Measurements from ENCODE around the gene ZFYVE1. TPM values are rescaled to one million over a fixed set of nuclear protein-coding genes. Genes with fewer than 3 reads are reported as not detected.

The ZFYVE1 gene
- 10 to 100 TPM in 3 of 4 donors, 1 to 10 TPM in 1; 7.1 to 21.7 (median 17.5) TPM for total RNA-seq

DNA sequence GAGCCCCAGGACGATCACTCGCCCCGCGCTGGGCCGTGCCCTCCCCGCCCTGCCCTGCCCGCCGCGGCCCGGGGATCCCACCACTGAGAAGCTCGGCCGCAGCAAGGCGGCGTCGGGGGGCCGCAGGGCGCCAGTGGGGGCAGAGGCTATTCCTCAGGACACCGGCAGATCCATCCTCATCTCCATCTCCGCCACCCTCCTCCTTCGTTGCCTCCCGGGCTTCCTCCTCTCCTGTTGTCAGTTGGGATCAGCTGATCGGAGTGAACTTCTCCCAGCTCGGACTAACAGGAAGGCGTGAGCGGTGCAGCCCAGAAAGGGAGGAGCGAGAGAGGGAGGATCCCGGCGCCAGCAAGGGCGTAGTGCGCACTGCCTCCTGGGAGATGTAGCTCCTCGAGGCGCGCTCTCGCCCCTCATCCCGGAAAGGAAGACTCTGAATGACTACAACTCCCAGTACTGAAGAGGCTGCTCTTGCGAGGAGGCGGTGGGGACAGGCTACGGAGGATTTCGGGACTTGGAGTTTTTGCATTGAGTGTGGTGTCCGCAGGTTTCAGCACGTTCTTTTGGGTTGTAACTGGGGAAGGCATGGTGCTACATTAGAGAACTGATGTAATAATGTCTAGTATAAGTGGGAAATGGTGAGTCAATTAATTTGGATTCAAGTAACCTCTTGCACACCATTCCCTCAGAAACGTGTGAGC lies at the start of gene ZFYVE1:
TSS of gene ZFYVE1 (minus strand) at position 262 of the 698 bp plus-strand sequence. CDS start 2,598 bp downstream, outside the sequence.
- no peaks in the 10 kb centered on the region for H3K9me3 ChIP-seq
- H3K4me1 ChIP-seq, result peaks cover 0 to 50% (median 20%) of the 10 kb centered on the region in 4 donors
- peak; percentile 97 for DNase-seq
- H3K4me3 ChIP-seq, result peak within 1 kb of the TSS; percentile 71 to 91 (median 87)
- H3K27ac ChIP-seq, result peak within 1 kb of the TSS; percentile 85 to 95 (median 92)
- in situ Hi-C loops (cut with MboI; ENCODE audit: low pct_ligation_motif_present in 1 of 4, low pct_unique_long_range_greater_than_20kb in 1 of 4, low sequenced_read_pairs in 3 of 4) (no loop called here), intact Hi-C loops (cut with DNase I; ENCODE audit: low total_unique reads) (no loop called here)
- H3K27me3 ChIP-seq, result no peaks in the 10 kb centered on the region
- peaks cover 0 to 8% (median 0%) of the 10 kb centered on the region in 4 donors for H3K36me3 ChIP-seq
- 1 to 25% methylated on average over 1 to 26 of the region's 42 CpGs for WGBS, 2 donors (ENCODE audit: low coverage in 1 of 2)
- no peak for TF ChIP-seq EP300 (IDR thresholded peaks at IDR 0.05; ENCODE audit: low read depth)
- TF ChIP-seq CTCF (IDR thresholded peaks at IDR 0.05), result no peak
- peak; percentile 90 for TF ChIP-seq POLR2A (IDR thresholded peaks at IDR 0.05)
- peak; percentile 94 to 96 (median 94) for TF ChIP-seq POLR2AphosphoS5 (IDR thresholded peaks at IDR 0.05)

GRCh38 chr14:73069585-73069984 lies 42.7 kb upstream of the ZFYVE1 start:
- Histone ChIP-seq H3K4me3 (no peak overlapping the region), H3K36me3 (peaks cover 0 to 46% (median 12%) of the 10 kb centered on the region in 4 donors), H3K4me1 (peaks cover 0 to 8% (median 6%) of the 10 kb centered on the region in 4 donors), H3K27me3 (no peaks in the 10 kb centered on the region), H3K27ac (no peak overlapping the region), H3K9me3 (no peaks in the 10 kb centered on the region)
- no peak for TF ChIP-seq EP300 (IDR thresholded peaks at IDR 0.05; ENCODE audit: low read depth)
- no peak for TF ChIP-seq POLR2AphosphoS5 (IDR thresholded peaks at IDR 0.05)
- TF ChIP-seq CTCF (IDR thresholded peaks at IDR 0.05), result no peak
- intact Hi-C loops (cut with DNase I; ENCODE audit: low total_unique reads), result no loop called here
- DNase-seq, result no peak
- in situ Hi-C loops (cut with MboI; ENCODE audit: low pct_ligation_motif_present in 1 of 4, low pct_unique_long_range_greater_than_20kb in 1 of 4, low sequenced_read_pairs in 3 of 4), result no loop called here
- WGBS, 2 donors (ENCODE audit: low coverage in 1 of 2), result 95% methylated on average over 4 of the region's 4 CpGs; no CpG with 5 or more reads in 1 of the 2 donors

- WGBS, 2 donors (ENCODE audit: low coverage in 1 of 2), result 0% methylated on average over 14 to 27 of the region's 27 CpGs
- H3K27me3 ChIP-seq, result no peaks in the 10 kb centered on the region
- peaks cover 0 to 5% (median 2%) of the 10 kb centered on the region in 4 donors for H3K36me3 ChIP-seq
- peaks cover 0 to 41% (median 19%) of the 10 kb centered on the region in 4 donors for H3K4me1 ChIP-seq
- no peaks in the 10 kb centered on the region for H3K9me3 ChIP-seq
- in situ Hi-C loops (cut with MboI; ENCODE audit: low pct_ligation_motif_present in 1 of 4, low pct_unique_long_range_greater_than_20kb in 1 of 4, low sequenced_read_pairs in 3 of 4), result no loop called here
- DNase-seq, result no peak
- no peak for TF ChIP-seq POLR2A (IDR thresholded peaks at IDR 0.05)
- no peak for TF ChIP-seq EP300 (IDR thresholded peaks at IDR 0.05; ENCODE audit: low read depth)
- no peak for TF ChIP-seq CTCF (IDR thresholded peaks at IDR 0.05)
- TF ChIP-seq POLR2AphosphoS5 (IDR thresholded peaks at IDR 0.05), result no peak
- H3K4me3 ChIP-seq, result peak overlapping the region; percentile 57 to 90 (median 71)
- intact Hi-C loops (cut with DNase I; ENCODE audit: low total_unique reads), result no loop called here
- H3K27ac ChIP-seq, result peak overlapping the region; percentile 94 to 96 (median 96)
Observed at GRCh38 chr14:73058922-73059673, 32.2 kb upstream of the ZFYVE1 start.

DNA sequence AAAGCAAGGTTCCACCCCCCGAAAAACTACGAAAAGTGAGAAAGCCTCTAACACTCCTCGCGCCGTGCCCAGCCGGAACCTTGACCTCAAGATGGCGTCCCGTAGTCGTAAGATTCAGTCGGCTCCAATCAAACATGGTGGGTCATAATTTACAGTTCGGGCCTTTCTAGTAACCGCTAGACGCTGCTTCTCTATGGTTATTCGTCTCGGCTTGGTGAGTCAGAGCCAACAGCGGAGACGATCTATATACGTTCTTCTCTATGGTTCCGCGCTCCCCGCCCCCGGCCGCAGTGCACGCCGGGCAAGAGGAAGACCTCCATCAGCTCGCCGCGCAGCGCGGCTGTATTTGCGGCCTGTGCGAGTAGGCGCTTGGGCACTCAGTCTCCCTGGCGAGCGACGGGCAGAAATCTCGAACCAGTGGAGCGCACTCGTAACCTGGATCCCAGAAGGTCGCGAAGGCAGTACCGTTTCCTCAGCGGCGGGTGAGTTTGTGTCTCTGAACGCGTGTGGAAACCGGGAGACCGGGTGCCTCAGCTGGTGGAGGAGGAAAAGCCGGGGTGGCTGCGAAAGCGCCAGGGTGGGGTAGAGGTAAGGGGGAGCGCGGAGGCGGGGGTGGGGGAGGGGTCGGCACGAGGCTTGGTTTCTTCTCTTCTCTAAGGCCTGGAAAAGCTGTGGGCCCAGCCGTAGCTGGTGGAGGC lies 31.5 kb upstream of the ZFYVE1 start, which contains the start of gene RBM25:
TSS of gene RBM25 (plus strand) at position 311 of the 698 bp plus-strand sequence. CDS start 13,108 bp downstream, outside the sequence.
- TF ChIP-seq POLR2AphosphoS5 (IDR thresholded peaks at IDR 0.05) (peak; percentile 99), POLR2A (IDR thresholded peaks at IDR 0.05) (peak; percentile 99), CTCF (IDR thresholded peaks at IDR 0.05) (no peak)
- peak; percentile 97 for DNase-seq
- no peaks in the 10 kb centered on the region for H3K27me3 ChIP-seq
- H3K4me1 ChIP-seq, result peaks cover 0 to 41% (median 18%) of the 10 kb centered on the region in 4 donors
- H3K36me3 ChIP-seq, result no peaks in the 10 kb centered on the region
- H3K4me3 ChIP-seq, result peak within 1 kb of the TSS; percentile 57 to 90 (median 71)
- no peaks in the 10 kb centered on the region for H3K9me3 ChIP-seq
- H3K27ac ChIP-seq, result peak within 1 kb of the TSS; percentile 94 to 96 (median 96)
- WGBS, 2 donors (ENCODE audit: low coverage in 1 of 2), result 0% methylated on average over 2 to 49 of the region's 57 CpGs
- intact Hi-C loops (cut with DNase I; ENCODE audit: low total_unique reads), result no loop called here
- in situ Hi-C loops (cut with MboI; ENCODE audit: low pct_ligation_motif_present in 1 of 4, low pct_unique_long_range_greater_than_20kb in 1 of 4, low sequenced_read_pairs in 3 of 4), result no loop called here
